A204.1 (cell line): ENCODE results near the gene GPC6.

ENCODE experiments used
- FAIRE-seq: peaks from 2 replicates; lab custom pipeline; 2012; peaks lifted over from hg19 to GRCh38; lab: Jason Lieb, UNC

Gene GPC6

DNA sequence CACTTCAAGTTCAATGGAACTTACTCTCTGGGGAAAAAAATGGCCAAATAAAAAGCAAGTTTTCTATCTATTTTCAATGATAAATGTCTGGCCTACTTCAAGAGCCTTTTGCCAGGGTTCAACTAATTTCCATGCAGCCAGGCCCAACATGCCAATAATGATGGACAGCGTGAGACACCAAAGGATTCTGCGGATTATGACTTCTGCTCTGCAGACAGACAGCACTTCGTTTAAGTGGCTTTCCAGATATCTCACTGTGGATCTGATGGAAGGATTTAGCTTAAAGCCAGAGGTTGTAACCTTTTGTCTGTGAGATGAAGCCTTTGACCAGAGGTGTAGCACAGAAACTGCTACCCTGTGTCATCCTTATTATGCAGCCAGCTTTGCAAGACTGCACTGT is 638.6 kb downstream of the GPC6 start:
- FAIRE-seq = no peak

DNA sequence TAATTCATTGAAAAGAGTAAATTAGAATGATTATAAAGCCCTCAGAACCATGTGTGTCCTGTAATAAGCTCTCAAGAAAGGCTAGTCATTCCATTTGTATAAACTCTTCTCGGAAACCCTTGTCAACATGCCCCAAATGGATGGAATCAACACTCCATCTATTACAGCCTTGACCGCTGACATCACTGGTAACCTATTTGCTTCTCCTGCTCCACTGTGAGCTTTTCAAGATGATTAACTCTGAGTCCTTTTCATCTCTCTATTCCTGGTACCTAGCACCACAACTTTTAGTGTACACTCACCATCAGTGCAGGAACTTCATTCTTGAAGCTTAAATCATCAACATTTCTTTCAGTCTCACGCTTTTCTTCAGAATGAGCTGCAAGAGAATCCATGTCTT is 640.9 kb downstream of the GPC6 start:
- no peak for FAIRE-seq

DNA sequence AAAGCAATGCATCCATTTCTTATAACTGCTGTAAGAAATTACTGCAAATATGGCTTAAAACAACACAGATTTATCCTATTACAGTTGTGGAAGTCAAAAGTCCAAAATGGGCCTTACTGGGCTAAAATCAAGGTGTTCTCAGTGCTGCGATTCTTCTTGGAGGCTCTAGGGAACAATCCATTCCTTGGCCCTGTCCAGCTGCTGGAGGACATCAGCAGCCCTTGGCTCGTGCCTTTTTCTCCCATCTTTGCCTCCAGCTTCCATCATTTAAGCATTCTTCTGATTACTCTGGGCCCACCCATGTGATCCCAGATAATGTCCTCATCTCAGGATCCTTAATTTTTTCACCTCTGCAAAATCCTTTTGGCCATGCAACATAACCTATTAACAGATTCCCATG is 645.8 kb downstream of the GPC6 start:
- FAIRE-seq = no peak

DNA sequence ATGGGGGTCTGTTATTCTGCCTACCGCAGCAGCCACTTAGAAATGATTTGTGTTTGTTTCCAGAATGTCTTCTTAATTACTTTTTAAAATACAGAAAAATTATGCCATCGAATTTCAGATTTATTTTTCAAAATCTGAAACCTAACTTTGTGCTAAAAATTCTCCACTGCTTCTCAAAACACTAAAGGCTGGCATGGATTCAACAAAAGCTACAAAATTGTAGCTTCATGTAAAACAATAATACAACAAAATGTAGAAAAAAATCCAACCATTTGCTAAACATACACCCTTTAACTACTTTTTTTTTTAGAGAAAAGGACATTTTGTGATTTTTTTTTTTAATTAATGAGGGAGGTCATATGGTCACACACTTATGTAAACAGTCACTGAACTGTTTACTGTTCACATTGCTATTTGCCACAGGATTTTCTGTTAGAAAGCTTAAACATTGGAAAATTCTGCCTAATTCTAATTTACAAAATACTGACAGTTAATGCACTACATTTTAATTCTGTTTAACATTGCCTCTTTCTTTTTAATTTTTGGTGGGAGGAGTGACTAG is 646.3 kb downstream of the GPC6 start:
- no peak for FAIRE-seq

DNA sequence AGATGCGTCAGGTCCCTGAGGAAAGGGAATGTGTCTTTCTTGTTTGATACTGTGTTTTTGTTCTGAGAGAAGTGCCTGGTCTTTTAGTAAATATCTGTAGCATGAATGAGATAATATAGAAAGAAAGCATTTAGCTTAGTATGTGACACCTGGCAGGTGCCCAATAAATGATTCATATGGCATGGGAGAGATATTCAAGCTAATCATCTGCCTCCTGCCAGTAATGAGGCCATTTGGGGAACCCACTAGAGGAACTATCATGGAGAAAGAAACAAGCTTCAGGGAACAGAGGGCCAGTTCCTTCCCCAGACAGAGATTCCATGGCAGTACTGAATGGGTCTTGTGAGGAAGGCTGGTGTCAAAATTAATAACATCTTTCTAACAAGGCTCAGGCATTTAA is 648.9 kb downstream of the GPC6 start:
- no peak for FAIRE-seq

DNA sequence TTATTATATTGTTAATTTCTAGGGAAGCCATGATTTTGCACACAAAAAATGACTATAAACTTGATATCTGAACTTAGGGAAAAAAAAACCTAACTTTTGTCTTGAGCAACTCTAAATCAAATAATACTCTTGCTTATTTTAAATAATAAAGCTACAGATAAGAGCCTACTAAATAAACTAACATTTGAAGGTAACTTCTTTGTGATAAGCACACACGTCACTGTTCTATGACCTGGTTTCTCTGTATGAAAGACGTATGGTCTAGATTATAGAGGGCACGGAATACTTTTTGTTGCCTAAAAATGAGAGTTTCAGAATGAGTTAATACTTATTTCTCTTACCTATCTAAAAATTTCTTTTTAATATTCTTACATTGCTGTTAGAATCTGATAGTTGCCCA is 649.6 kb downstream of the GPC6 start:
- no peak for FAIRE-seq

DNA sequence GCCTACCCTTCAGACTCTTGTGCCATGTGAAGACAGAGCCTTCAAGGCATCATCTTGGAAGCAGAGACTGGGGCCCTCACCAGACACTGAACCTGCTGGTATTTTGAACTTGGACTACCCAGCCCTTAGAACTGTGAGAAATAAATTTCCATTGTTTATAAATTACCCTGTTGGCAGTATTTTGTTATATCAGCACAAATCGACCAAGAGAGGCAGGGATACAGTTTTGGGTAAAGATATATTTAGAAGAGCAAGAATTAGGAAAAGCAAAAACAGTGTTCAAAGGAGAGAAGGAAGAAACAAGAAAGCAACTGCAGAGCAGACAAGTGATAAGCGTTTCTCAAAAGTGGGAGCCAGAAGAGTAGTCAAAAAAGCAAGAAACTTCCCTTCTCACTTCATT is 652.1 kb downstream of the GPC6 start:
- no peak for FAIRE-seq

DNA sequence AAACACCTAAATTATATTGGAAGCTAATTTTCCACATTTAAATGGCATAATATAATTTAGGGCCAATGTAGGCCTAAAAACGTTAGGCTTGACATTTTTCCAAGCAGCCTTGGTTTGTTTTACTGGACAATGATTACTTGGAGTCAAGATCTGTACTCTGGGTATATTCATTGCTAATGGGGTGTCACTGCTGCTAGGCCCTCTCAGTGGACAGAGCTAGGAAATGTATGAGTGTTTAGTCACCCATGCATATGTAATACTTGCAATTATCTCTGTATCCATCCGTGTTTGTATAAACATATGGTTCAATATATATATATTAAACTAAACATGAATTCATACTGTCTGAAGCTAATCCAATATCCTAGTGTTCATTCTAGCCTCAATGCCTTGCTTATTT is 654.8 kb downstream of the GPC6 start:
- FAIRE-seq = no peak

DNA sequence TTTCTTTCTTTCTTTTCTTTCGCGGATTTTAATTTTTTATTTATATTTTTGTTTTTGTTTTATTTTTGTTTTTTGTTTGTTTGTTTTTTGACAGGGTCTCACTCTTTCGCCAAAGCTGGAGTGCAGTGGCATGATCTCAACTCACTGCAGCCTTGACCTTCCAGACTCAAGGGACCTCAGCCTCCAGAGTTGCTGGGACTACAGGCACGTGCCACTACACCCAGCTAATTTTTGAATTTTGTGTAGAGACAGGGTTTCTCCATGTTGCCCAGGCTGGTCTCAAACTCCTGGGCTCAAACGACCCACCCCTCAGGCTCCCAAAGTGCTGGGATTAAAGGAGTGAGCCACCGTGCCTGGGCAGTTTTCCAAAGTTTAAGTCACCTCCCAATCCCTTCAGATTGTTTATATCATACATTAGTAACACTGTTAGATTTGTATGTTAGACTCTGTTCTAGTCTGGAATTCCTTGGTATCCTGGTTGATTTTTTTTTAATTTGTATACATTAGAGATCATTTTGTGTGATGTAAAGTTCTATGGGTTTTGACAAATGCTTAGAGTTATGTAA is 655.6 kb downstream of the GPC6 start:
- no peak for FAIRE-seq

DNA sequence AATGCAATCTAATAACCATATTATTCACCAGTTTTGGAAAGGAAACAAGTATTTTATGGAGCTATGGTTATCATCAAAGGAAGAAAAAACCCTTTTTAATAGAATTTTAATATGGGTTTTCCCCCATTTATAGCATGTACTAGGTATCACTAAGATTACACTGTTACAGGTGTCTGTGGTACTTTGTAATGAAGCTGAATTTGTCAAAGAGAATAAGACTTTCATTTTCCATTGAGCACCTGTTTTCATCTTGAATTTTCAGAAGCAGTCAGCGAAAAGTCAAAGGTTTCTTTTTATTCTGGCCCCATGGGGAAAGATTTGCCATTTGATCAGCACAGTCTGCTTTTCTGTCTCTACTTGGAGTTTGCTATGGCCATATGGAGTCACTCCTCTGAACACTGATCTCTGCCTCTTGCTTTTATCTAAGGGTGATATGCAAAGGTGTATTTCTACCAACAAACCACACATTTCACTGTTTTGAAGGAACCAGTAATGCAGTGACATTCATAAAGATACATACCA is 662.9 kb downstream of the GPC6 start:
- FAIRE-seq = no peak

DNA sequence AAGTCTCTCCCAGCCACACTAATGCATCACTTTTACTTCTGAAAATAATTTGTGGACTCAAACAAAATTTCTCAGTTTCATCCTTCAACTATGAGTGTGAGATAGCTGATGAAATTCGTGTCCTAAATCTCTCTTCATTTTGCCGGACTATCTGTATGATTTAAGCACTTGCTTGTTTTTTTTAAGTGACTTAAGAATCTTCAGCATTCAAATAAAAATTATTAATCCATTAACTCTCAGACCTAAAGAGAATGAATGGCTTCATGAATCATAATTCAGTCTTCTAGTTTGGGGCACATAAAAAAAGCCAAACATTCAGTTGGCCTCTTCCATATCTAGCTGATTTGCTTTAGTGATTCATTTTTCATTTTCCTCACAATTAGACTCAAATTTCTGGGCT is 673.4 kb downstream of the GPC6 start:
- no peak for FAIRE-seq

DNA sequence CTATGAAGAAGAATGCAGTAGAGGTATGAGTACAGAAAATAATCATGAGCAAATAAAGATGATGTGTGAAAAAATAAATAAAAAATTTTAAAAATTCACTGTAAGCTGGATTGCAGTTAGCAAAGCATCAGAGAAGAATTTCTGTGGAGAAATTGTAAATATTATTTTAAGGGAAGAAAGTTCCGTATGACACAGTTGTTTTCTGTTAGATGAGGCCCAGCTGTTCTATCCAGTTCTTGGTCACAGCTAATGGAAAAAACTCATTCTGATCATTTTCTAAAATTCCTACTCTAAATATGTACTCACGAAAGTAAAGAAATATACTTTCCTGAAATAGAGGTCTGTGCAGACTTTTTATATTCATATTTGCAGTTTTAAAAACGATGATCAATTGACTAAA is 674.1 kb downstream of the GPC6 start:
- FAIRE-seq = no peak

DNA sequence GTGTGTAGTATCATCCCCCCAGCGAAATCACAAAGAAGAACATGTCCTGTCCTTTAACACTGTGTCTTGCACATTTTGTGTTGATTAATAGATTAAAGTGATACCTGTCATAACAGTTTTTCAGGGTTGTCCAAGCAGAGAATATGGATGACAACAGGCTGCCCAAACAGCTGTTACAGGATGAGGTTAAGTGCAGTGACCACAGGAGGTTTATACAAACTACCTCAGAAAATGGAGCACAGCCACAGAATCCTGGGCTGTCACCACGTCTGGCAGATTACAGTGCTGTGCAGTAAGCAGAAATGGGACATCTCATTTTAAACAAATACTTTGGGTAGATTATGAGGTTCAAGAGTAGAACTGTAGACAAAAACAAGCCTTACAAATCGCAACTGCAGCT is 677.3 kb downstream of the GPC6 start:
- no peak for FAIRE-seq

DNA sequence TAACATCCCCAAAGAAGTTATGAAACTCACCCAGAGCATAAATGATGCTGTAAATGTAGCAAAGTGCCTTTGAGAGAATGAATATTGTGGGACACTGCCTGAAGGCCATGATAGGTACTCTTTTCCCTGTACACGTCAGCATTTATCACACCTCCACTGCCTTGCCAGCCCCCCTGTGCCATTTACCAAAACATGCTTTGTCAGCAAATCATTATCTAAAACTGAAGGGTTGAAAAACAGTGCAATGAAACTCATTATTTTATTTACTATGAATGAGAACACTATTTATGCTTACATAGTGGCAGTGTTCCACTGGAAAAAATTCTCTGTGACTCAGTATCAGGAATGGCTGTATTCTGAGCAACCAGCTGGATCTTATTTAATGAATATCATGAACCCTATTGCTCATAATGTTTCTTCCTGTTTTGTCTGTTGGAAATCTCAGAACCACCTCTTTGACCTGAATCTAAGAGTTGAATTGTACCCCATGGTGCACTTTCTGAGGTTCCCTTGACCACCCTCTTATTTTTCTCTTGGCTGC is 688.7 kb downstream of the GPC6 start:
- FAIRE-seq = no peak

DNA sequence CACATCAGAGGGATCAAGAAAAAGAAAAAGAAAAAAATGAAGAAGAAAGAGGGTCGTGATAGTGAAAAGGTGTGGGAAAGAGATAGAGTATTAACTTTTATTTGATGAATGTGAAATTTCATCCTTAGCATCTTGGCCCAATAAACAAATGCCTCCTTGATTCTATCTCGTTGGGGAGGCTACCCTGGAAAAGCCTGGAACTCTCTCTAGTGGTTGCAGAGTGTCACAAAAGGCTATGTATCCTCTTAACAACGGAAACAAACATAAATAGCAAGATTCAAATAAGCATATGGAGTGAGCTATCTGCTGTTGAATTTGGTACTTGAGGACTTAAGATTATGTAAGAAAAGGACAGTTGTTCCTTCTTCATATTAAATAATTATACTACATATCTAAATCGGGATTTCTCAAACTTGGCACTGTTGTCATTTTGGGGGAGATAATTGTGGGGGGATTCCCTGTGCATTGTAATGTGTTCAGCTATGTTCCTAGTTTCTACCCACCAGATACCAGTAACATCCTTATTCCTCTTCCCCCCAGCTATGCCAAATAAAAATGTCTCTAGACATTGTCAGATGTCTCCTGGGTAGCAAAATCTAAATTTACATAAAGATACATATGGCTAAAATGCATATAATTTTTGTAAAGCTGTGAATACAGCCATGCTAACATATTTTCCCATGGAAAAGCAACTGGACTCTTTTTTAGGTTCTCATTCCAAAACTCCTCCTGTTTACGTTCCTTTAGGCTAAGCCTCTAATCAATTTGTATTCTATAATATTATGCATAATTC is 695.7 kb downstream of the GPC6 start:
- FAIRE-seq = no peak

DNA sequence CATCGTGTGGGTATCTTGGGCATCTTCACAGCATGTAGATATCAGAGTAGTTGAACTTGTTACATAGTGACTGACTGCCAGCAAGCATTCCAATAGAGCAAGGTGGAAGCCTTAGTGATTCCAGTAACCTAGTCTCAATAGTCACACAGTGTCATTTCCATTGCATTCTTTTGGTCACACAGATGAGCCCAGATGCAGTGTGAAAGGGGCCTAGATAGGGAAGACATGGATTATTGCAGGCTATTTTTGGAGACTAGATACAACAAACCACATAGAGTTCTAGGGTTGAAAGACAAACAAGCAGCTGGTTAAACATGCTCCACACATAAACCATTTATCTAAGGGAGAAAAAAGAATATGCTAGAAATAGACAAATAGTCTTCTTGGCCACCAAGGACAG is 699.4 kb downstream of the GPC6 start:
- no peak for FAIRE-seq

DNA sequence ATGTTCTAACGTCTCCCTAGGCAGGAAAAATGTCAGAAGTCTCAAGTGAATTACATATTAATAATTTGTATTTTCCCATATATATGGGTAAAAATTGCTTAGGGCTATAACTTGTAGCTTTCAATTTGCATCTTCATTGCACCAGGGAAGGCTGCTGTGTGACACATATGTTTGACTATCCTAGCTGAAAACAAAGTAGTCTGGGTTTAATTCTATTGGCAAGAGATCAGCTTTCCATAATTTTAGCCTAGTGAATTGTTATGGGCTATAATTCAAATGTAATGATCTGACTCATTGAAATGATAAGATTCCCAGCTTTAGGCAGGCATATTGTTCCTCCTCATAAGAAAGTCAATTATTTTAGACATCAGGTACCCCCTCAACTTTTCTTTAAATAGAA is 699.8 kb downstream of the GPC6 start:
- no peak for FAIRE-seq

DNA sequence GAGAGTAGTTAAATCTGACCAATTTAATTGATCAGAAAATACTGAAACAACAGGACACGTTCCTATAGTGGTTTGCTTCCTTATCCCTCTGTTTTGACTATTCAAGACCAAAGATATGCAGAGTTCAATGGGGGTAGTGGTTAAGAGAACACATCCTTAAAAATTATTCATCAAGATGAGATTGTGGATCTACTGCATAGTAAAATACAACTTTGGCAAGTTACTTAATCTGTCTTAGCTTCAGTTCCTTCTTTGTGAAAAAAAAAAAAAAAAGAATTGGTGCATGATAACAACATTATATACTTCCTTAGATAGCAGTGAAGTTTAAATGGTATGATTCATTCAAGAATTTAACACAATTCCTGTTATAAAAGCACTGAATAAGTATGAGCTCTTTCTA is 700.8 kb downstream of the GPC6 start:
- FAIRE-seq = no peak

DNA sequence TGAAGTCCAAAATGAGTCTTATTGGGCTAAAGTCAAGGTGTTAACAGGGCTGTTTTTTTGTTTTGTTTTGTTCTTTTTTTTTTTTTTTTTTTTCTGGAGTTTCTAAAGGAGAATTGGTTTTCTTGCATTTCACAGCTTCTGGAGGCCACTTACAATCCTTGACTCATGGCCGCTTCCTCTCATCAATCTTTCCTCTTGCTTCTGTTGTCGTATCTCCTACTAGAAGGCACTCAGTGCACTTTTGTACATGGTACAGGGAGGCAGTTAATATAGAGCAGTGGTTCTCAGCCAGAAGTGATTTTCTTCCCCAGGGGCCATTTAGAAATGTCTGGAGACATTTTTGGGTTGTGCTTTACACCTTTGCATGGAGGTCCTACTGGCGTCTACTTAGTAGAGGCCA is 706.3 kb downstream of the GPC6 start:
- FAIRE-seq = no peak

DNA sequence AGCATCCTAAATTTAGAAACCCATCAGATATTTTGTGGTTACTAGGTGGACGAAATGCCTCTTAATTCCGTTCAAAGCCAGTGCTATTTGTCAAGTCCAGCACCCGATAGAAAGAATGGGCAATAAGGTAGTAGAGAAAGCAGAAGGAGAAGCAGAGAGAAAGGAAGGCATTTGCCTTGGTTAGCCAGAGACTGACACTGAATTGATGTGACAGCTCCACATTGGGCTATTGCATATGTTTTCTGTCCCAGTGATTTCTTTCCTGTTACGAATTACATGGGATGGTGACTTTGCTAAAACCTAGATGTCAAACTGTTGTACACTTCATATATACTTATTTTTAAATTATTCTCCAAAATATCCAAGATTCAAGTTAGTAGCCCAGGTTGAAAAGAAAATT is 710.3 kb downstream of the GPC6 start:
- no peak for FAIRE-seq

DNA sequence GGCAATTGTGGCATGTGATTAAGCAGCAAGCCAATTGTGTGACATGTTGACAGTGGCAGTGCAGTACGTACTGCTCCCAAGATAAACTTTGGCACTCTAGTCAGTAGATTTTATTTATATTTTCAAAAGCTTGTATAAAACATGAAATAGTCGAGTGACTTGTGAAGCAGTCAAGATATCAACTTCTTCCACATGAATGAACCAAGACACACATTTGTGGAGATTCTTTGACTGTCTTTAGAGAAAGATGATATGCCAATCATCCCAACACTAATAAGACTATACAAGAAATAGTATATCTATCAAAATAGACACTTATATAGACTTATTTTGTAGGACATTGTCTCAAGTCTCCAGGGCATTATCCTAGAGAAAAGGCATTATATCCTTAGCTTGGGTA is 714.8 kb downstream of the GPC6 start:
- no peak for FAIRE-seq

DNA sequence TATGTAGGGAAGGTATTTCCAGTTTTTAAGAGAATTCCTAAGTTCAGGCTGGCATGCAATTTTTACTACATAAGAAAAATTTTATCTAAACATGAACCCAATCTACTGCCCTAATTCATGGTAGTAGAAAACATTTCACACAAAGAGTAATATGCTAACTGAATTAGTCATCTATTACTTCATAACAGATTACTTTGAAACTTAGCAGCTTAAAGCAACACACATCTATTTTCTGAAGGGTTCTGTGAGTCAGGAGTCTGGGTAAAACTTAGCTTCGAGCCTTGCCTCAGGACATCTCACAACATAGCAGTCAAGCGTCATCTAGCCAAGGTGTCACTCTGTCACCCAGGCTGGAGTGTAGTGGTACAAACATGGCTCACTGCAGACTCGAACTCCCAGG is 715.4 kb downstream of the GPC6 start:
- FAIRE-seq = no peak

DNA sequence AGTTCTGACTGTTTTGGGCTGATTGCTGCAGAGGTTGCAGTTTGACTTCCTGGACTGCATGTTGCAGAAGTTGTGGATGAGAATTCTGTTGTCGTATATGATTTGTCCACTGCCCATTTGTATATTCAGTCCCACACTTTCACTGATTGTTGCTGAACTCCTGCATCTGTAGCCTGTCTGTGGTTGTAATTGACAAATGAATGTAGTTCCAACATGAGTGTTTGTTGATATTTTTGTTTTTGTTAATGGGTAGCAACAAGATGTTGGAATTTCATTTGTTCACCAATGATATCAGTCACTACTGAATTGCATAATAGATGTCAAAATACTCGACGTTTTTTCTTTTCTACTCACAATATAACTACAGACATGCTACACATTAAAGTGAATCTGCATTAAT is 719.0 kb downstream of the GPC6 start:
- FAIRE-seq = no peak

DNA sequence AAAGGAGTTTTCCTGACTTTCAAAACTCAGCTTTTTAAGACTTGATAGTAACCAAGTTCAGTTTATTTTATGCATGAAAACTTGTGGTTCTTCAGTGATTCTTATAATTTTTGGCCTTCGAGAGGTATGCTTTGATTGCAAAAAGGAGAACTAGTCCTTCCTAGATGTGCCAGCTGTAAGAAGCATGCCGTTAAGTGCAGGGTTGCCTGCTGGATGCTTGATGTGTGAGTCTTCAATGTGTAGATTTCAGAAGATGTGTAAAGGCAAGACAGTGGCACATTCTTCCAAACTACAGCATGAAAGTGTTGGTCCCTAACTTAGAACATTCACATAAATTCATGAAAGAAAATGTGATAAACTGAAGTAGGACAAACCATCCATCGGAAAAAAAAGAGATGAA is 720.4 kb downstream of the GPC6 start:
- FAIRE-seq = no peak
